Heart left ventricle (tissue), 13 donors: Measurements from ENCODE around the gene CLEC6A.
"Not testable (repeated sequence)": the region's sequence is repeated elsewhere in the genome, so short reads cannot be mapped to it uniquely, and the experiment has no call there.

Source experiments
- CTCF ChIP-seq, 12 donors: fragments of 200-600 bp; sonication (generic) in 4 of 12; IDR thresholded peaks; one replicate each; pipeline versions ENCODE4 v1.5.0 to v1.8.0; 2018 to 2022; ENCODE audit warnings: antibody characterized with exemption in 12 of 12, mild to moderate bottlenecking in 5 of 12
- POLR2A ChIP-seq, 2 donors: fragments of 450-650 bp; IDR thresholded peaks; one replicate each; pipeline ENCODE4 v1.6.1; 2017; ENCODE audit warnings: antibody characterized with exemption in 2 of 2, mild to moderate bottlenecking in 2 of 2, moderate library complexity in 2 of 2
- donor health status: ischemic (EF 13 %, LVEDD 7.1; RV severe dilation, severe dysfunction).
- donor health status: DM: no; HTN: yes; CAD: no.
- donor health status: DM: no; HTN: no; CAD: no.
- donor health status: ischemic (EF 25% LVEDD 6.9; RV normal size, moderate dysfunction).
- donor health status: ischemic (EF 25% LVEDD 5.7; RV mildly dilated, moderate dysfunction).
- donor health status: ischemic (EF 35%, LVEDD 5.7; RV mildly dilated, moderate dysfunction).
- donor health status: nonischemic (EF 11% LVEDD 7.7; RV severe dilation, severe dysfunction).
- donor health status: DM: yes; HTN: yes; CAD: no.
- donor health status: PGD.
- donor health status: ischemic (EF 29% LVEDD 5.4; RV normal size, mild dysfunction).
- donor health status: nonischemic (EF 23%, LVEDD 6.1; RV moderate dilation, normal function).

- not testable (repeated sequence) for TF ChIP-seq POLR2A, CTCF (IDR thresholded peaks at IDR 0.05)
These were observed 11.1 kb upstream of the CLEC6A start for GRCh38 chr12:8444536-8445278.
